PC-3 (cell line): ENCODE data around the gene CHRND. TPM values are rescaled to one million over a fixed set of nuclear protein-coding genes. Genes with fewer than 3 reads are reported as not detected.

ENCODE experiments used
- ATAC-seq: fragments of 200-7000 bp; cut with Tn5 transposase; 2 replicates; pipeline ENCODE4 v1.9.1; 2020; ENCODE audit warnings: mild to moderate bottlenecking, moderate library complexity
- BruUV-seq: library from RNA; stranded (reverse); fragments of 400-500 nt; replicated peaks from 2 replicates; lab custom pipeline; 2021; lab: Mats Ljungman, UMichigan
- CTCF ChIA-PET: fragments of 300-600 bp; sonication (Branson Sonifier 250); formaldehyde crosslinking; loops from one replicate; lab custom pipeline; 2022; ENCODE audit warnings: antibody characterized with exemption; lab: Charles Lee
- POLR2A ChIA-PET: fragments of 300-600 bp; sonication (Branson Sonifier 250); formaldehyde crosslinking; loops from one replicate; lab custom pipeline; 2022; ENCODE audit warnings: antibody characterized with exemption; ENCODE audit not compliant: unreplicated experiment; lab: Charles Lee
- DNase-seq: peaks from one replicate; pipeline ENCODE4 v3.0.0-alpha.2; 2015
- H2AFZ ChIP-seq: fragments of 300-600 bp; sonication (generic); 2 replicates; pipeline ENCODE4 v1.6.0; 2016; ENCODE audit warnings: antibody characterized with exemption, low read length
- H3F3A ChIP-seq: fragments of 300-600 bp; sonication (generic); one replicate; pipeline ENCODE4 v1.6.0; 2017; ENCODE audit warnings: antibody characterized with exemption, low read length, control low read depth, mild to moderate bottlenecking; ENCODE audit not compliant: unreplicated experiment
- H3K27ac ChIP-seq: fragments of 300-600 bp; sonication (generic); 2 replicates; pipeline ENCODE4 v1.5.1; 2016; ENCODE audit warnings: mild to moderate bottlenecking, low read length
- H3K27me3 ChIP-seq: fragments of 300-600 bp; sonication (generic); 2 replicates; pipeline ENCODE4 v1.6.1; 2016; ENCODE audit warnings: low read length, mixed read lengths
- H3K36me3 ChIP-seq: fragments of 300-600 bp; sonication (generic); 2 replicates; pipeline ENCODE4 v1.6.1; 2016; ENCODE audit warnings: low read depth, mixed run types, low read length, mixed read lengths
- H3K4me1 ChIP-seq: fragments of 300-600 bp; sonication (generic); 2 replicates; pipeline ENCODE4 v1.5.1; 2016; ENCODE audit warnings: low read length; ENCODE audit not compliant: insufficient read depth
- H3K4me2 ChIP-seq: fragments of 300-600 bp; sonication (generic); 2 replicates; pipeline ENCODE4 v1.6.0; 2016; ENCODE audit warnings: low read length
- H3K4me3 ChIP-seq: fragments of 300-600 bp; sonication (generic); 2 replicates; pipeline ENCODE4 v1.5.1; 2016; ENCODE audit warnings: mild to moderate bottlenecking, low read length, mixed read lengths
- H3K79me2 ChIP-seq: fragments of 300-600 bp; sonication (generic); 2 replicates; pipeline ENCODE4 v1.6.1; 2017; ENCODE audit warnings: low read length, mixed read lengths
- H3K9ac ChIP-seq: fragments of 300-600 bp; sonication (generic); 2 replicates; pipeline ENCODE4 v1.6.0; 2016; ENCODE audit warnings: mild to moderate bottlenecking, low read length
- H3K9me2 ChIP-seq: fragments of 300-600 bp; sonication (generic); replicated peaks from 2 replicates; pipeline ENCODE4 v1.6.1; 2016; ENCODE audit warnings: mixed run types, low read length, mixed read lengths
- H3K9me3 ChIP-seq: fragments of 300-600 bp; sonication (generic); 2 replicates; pipeline ENCODE4 v1.6.1; 2016; ENCODE audit warnings: low read length, mixed read lengths
- H4K20me1 ChIP-seq: fragments of 300-600 bp; sonication (generic); 2 replicates; pipeline ENCODE4 v1.6.1; 2016; ENCODE audit warnings: low read length, mixed read lengths
- CTCF ChIP-seq: fragments of 300-600 bp; sonication (generic); conservative IDR thresholded peaks from 2 replicates; pipeline ENCODE4 v1.5.1; 2017; ENCODE audit warnings: antibody characterized with exemption, low read depth, mild to moderate bottlenecking, low read length
- EZH2 ChIP-seq: fragments of 300-600 bp; sonication (generic); IDR thresholded peaks from one replicate; pipeline ENCODE4 v1.6.1; 2017; ENCODE audit warnings: antibody characterized with exemption, mild to moderate bottlenecking, low read length; ENCODE audit not compliant: unreplicated experiment
- EZH2phosphoT487 ChIP-seq: fragments of 300-600 bp; sonication (generic); IDR thresholded peaks from 2 replicates; pipeline ENCODE4 v1.6.1; 2018; ENCODE audit warnings: mild to moderate bottlenecking, antibody characterized with exemption, low read length, borderline replicate concordance
- intact Hi-C: fragments of 100-400 bp; cut with micrococcal nuclease; formaldehyde crosslinking; loops from 2 replicates; pipeline ENCODE4 v1.9.0; 2023
- total RNA-seq: library from RNA; depleted of rRNA; stranded (reverse); fragments of >200 nt; gene quantifications from 2 replicates; pipeline ENCODE4 v1.2.3, GENCODE V29; 2014

The CHRND gene
- total RNA-seq, 1 experiment from 2014 or later = not detected

GRCh38 chr2:232492236-232492848 lies 33.6 kb upstream of the CHRND start:
- intact Hi-C loops = no loop called here
- ChIA-PET POLR2A (no interaction called here), CTCF (no interaction called here)
- no peaks in the 10 kb centered on the region for H3K9me2 ChIP-seq
- H2AFZ ChIP-seq = no peak overlapping the region
- H3K79me2 ChIP-seq = no peaks in the 10 kb centered on the region
- no peak overlapping the region for H3K9ac ChIP-seq
- no peak for TF ChIP-seq EZH2
- TF ChIP-seq CTCF = no peak
- no peak for TF ChIP-seq EZH2phosphoT487
- no peaks in the 10 kb centered on the region for H3K4me1 ChIP-seq
- no peaks in the 10 kb centered on the region for H3K27me3 ChIP-seq
- no peaks in the 10 kb centered on the region for H3K36me3 ChIP-seq
- H3K4me2 ChIP-seq = no peak overlapping the region
- H3K4me3 ChIP-seq = no peak overlapping the region
- no peak overlapping the region for H3K27ac ChIP-seq
- no TSS peak for BruUV-seq
- no peak for DNase-seq
- H3F3A ChIP-seq = no peaks in the 10 kb centered on the region
- H4K20me1 ChIP-seq = no peaks in the 10 kb centered on the region
- no peak for ATAC-seq
- no peaks in the 10 kb centered on the region for H3K9me3 ChIP-seq

- Histone ChIP-seq H3K27me3 (no peaks in the 10 kb centered on the region), H3K9me2 (no peaks in the 10 kb centered on the region), H3K9ac (no peak overlapping the region), H3K4me2 (no peak overlapping the region), H4K20me1 (no peaks in the 10 kb centered on the region), H2AFZ (no peak overlapping the region), H3K79me2 (no peaks in the 10 kb centered on the region), H3K9me3 (no peaks in the 10 kb centered on the region), H3F3A (no peaks in the 10 kb centered on the region), H3K4me3 (no peak overlapping the region), H3K4me1 (no peaks in the 10 kb centered on the region), H3K36me3 (no peaks in the 10 kb centered on the region), H3K27ac (no peak overlapping the region)
- ChIA-PET CTCF (no interaction called here), POLR2A (no interaction called here)
- no TSS peak for BruUV-seq
- intact Hi-C loops = no loop called here
- TF ChIP-seq EZH2phosphoT487 = no peak
- no peak for TF ChIP-seq EZH2
- no peak for TF ChIP-seq CTCF
- DNase-seq (no peak), ATAC-seq (no peak)
These were observed 32.8 kb upstream of the CHRND start for GRCh38 chr2:232492963-232493700.
